GM12878 (cell line): ENCODE results near the gene RASAL1. TPM values are rescaled to one million over a fixed set of nuclear protein-coding genes. Genes with fewer than 3 reads are reported as not detected.
A peak's percentile ranks its signal among the peaks of the same experiment; 100 is the strongest.

Experiments used
- BACH1 ChIP-seq: fragments of 450-650 bp; IDR thresholded peaks from 2 replicates; pipeline ENCODE4 v1.6.1; 2017; ENCODE audit warnings: mild to moderate bottlenecking, borderline replicate concordance
- CBX3 ChIP-seq: fragments of 200-600 bp; sonication (generic); IDR thresholded peaks from 2 replicates; pipeline ENCODE4 v1.6.1; 2016; ENCODE audit warnings: low read depth, borderline replicate concordance
- CHD2 ChIP-seq: IDR thresholded peaks from 2 replicates; pipeline ENCODE4 v1.6.1; 2011; ENCODE audit warnings: low read depth, low read length, improper control_type of control experiment, borderline replicate concordance
- CHD4 ChIP-seq: fragments of 200-600 bp; sonication (generic); IDR thresholded peaks from 2 replicates; pipeline ENCODE4 v1.6.1; 2016; ENCODE audit warnings: mild to moderate bottlenecking
- GABPA ChIP-seq: IDR thresholded peaks from 2 replicates; pipeline ENCODE4 v1.6.1; 2014; ENCODE audit warnings: antibody characterized with exemption, low read depth, mild to moderate bottlenecking, inconsistent platforms
- HCFC1 ChIP-seq: fragments of 150-350 bp; IDR thresholded peaks from 2 replicates; pipeline ENCODE4 v1.6.1; 2014; ENCODE audit warnings: low read length
- KAT2A ChIP-seq: conservative IDR thresholded peaks from 2 replicates; pipeline ENCODE4 v1.6.1; 2011; ENCODE audit warnings: low read depth, low read length; ENCODE audit not compliant: control insufficient read depth
- MLLT1 ChIP-seq: fragments of 450-650 bp; IDR thresholded peaks from 2 replicates; pipeline ENCODE4 v1.6.1; 2016; ENCODE audit warnings: mild to moderate bottlenecking
- MTA3 ChIP-seq: IDR thresholded peaks from 2 replicates; pipeline ENCODE4 v1.6.1; 2012; ENCODE audit warnings: low read length, inconsistent platforms, borderline replicate concordance
- NR2C2 ChIP-seq: IDR thresholded peaks from 2 replicates; pipeline ENCODE4 v1.6.1; 2011; ENCODE audit warnings: borderline replicate concordance, low read depth; ENCODE audit not compliant: control insufficient read depth, insufficient read length
- PBX3 ChIP-seq: IDR thresholded peaks from 2 replicates; pipeline ENCODE4 v1.6.1; 2011; ENCODE audit warnings: mild to moderate bottlenecking, low read depth, low read length, moderate library complexity; ENCODE audit not compliant: insufficient replicate concordance
- SIX5 ChIP-seq: IDR thresholded peaks from 2 replicates; pipeline ENCODE4 v1.6.1; 2011; ENCODE audit warnings: mild to moderate bottlenecking, low read depth, low read length, moderate library complexity; ENCODE audit not compliant: severe bottlenecking
- SMARCA5 ChIP-seq: fragments of 450-650 bp; IDR thresholded peaks from 2 replicates; pipeline ENCODE4 v1.6.1; 2017; ENCODE audit warnings: mild to moderate bottlenecking
- polyA plus RNA-seq, 11 experiments: library from polyadenylated mRNA; depleted of rRNA in 4 of 11; unstranded in 6 of 11; stranded (reverse) in 5 of 11; fragments of >200 nt; fragmentation: Nextera tagmentation in 4 of 11; fragmentation: Illumina TruSeq in 1 of 11; extraction: Ambion mirVana in 4 of 11; extraction: Trizol in 1 of 11; gene quantifications; 1 replicate in 1 of 11; 2 replicates in 10 of 11; pipeline versions ENCODE4 v1.2.1 to v1.2.3, GENCODE V29; 2011 to 2016; ENCODE audit warnings: inconsistent platforms in 2 of 11, missing spikeins in 2 of 11, low read depth in 1 of 11
- total RNA-seq, 4 experiments: library from RNA; depleted of rRNA in 3 of 4; stranded (reverse); fragments of >200 nt in 3 of 4; fragmentation: Illumina TruSeq in 1 of 4; extraction: Trizol in 1 of 4; gene quantifications; 2 replicates each; pipeline versions ENCODE4 v1.2.1 to v1.2.3, GENCODE V29; 2013 to 2021
- TF ChIP-seq, protein P1 (sequence below): IDR thresholded peaks from 2 replicates; pipeline ENCODE4 v1.6.1; 2012; ENCODE audit warnings: improper control_type of control experiment, low read depth, low read length; ENCODE audit not compliant: insufficient replicate concordance
- TF ChIP-seq, protein P2 (sequence below): IDR thresholded peaks from 2 replicates; pipeline ENCODE4 v1.6.1; 2012; ENCODE audit warnings: low read depth, low read length, improper control_type of control experiment
- TF ChIP-seq, protein P3 (sequence below): fragments of 150-350 bp; IDR thresholded peaks from 2 replicates; pipeline ENCODE4 v1.6.1; 2014; ENCODE audit warnings: mild to moderate bottlenecking, low read depth, low read length

The RASAL1 gene
- total and polyA plus RNA-seq, 10 of the 15 experiments (the other 5 are each of a cell fraction or from before 2014, with no cell fraction given) = 0.12 to 1.0 (median 0.52) TPM; not detected in 6

- TF ChIP-seq PBX3 = no peak
- no peak for TF ChIP-seq MLLT1
- no peak for TF ChIP-seq MTA3
- no peak for TF ChIP-seq CHD4
- no peak for TF ChIP-seq CBX3
- no peak for TF ChIP-seq GABPA
- peak; percentile 89 for TF ChIP-seq BACH1
- TF ChIP-seq HCFC1 = no peak
- TF ChIP-seq SMARCA5 = 0 out of 2 replicates have a peak, but pooled peaks have one; percentile 36
- no peak for TF ChIP-seq NR2C2
- TF ChIP-seq, protein P1, sequence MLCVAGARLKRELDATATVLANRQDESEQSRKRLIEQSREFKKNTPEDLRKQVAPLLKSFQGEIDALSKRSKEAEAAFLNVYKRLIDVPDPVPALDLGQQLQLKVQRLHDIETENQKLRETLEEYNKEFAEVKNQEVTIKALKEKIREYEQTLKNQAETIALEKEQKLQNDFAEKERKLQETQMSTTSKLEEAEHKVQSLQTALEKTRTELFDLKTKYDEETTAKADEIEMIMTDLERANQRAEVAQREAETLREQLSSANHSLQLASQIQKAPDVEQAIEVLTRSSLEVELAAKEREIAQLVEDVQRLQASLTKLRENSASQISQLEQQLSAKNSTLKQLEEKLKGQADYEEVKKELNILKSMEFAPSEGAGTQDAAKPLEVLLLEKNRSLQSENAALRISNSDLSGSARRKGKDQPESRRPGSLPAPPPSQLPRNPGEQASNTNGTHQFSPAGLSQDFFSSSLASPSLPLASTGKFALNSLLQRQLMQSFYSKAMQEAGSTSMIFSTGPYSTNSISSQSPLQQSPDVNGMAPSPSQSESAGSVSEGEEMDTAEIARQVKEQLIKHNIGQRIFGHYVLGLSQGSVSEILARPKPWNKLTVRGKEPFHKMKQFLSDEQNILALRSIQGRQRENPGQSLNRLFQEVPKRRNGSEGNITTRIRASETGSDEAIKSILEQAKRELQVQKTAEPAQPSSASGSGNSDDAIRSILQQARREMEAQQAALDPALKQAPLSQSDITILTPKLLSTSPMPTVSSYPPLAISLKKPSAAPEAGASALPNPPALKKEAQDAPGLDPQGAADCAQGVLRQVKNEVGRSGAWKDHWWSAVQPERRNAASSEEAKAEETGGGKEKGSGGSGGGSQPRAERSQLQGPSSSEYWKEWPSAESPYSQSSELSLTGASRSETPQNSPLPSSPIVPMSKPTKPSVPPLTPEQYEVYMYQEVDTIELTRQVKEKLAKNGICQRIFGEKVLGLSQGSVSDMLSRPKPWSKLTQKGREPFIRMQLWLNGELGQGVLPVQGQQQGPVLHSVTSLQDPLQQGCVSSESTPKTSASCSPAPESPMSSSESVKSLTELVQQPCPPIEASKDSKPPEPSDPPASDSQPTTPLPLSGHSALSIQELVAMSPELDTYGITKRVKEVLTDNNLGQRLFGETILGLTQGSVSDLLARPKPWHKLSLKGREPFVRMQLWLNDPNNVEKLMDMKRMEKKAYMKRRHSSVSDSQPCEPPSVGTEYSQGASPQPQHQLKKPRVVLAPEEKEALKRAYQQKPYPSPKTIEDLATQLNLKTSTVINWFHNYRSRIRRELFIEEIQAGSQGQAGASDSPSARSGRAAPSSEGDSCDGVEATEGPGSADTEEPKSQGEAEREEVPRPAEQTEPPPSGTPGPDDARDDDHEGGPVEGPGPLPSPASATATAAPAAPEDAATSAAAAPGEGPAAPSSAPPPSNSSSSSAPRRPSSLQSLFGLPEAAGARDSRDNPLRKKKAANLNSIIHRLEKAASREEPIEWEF = no peak
- 0 out of 2 replicates have a peak, but pooled peaks have one; percentile 18 for TF ChIP-seq CHD2
- TF ChIP-seq, protein P2, sequence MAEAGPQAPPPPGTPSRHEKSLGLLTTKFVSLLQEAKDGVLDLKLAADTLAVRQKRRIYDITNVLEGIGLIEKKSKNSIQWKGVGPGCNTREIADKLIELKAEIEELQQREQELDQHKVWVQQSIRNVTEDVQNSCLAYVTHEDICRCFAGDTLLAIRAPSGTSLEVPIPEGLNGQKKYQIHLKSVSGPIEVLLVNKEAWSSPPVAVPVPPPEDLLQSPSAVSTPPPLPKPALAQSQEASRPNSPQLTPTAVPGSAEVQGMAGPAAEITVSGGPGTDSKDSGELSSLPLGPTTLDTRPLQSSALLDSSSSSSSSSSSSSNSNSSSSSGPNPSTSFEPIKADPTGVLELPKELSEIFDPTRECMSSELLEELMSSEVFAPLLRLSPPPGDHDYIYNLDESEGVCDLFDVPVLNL = no peak
- TF ChIP-seq SIX5 = no peak
- no peak for TF ChIP-seq KAT2A
- TF ChIP-seq, protein P3, sequence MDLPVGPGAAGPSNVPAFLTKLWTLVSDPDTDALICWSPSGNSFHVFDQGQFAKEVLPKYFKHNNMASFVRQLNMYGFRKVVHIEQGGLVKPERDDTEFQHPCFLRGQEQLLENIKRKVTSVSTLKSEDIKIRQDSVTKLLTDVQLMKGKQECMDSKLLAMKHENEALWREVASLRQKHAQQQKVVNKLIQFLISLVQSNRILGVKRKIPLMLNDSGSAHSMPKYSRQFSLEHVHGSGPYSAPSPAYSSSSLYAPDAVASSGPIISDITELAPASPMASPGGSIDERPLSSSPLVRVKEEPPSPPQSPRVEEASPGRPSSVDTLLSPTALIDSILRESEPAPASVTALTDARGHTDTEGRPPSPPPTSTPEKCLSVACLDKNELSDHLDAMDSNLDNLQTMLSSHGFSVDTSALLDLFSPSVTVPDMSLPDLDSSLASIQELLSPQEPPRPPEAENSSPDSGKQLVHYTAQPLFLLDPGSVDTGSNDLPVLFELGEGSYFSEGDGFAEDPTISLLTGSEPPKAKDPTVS = no peak
These were observed 78.7 kb downstream of the RASAL1 start, which contains the start of gene DTX1 (continued) for GRCh38 chr12:113056631-113057488.
